Astrocyte (in vitro differentiated cells and primary cell): ENCODE measurements around the gene TMEM81. TPM values are rescaled to one million over a fixed set of nuclear protein-coding genes. Genes with fewer than 3 reads are reported as not detected.

Experiments used
- DNase-seq: peaks from one replicate; pipeline ENCODE4 v3.0.0-alpha.2; 2010; ENCODE audit warnings: low read depth
- FAIRE-seq: peaks from 2 replicates; lab custom pipeline; 2011; peaks lifted over from hg19 to GRCh38; lab: Jason Lieb, UNC
- H2AFZ ChIP-seq: 2 replicates; pipeline ENCODE4 v1.6.0; 2012; ENCODE audit warnings: low read depth, low read length, inconsistent platforms
- H3K27ac ChIP-seq: 2 replicates; pipeline ENCODE4 v1.5.1; 2011; ENCODE audit warnings: low read depth, low read length, inconsistent platforms
- H3K27me3 ChIP-seq: 2 replicates; pipeline ENCODE4 v1.6.0; 2011; ENCODE audit warnings: low read length, inconsistent platforms; ENCODE audit not compliant: insufficient read depth
- H3K36me3 ChIP-seq: 2 replicates; pipeline ENCODE4 v1.5.1; 2011; ENCODE audit warnings: low read length, inconsistent platforms; ENCODE audit not compliant: insufficient read depth
- H3K4me1 ChIP-seq: 2 replicates; pipeline ENCODE4 v1.5.1; 2011; ENCODE audit warnings: low read length, inconsistent platforms; ENCODE audit not compliant: insufficient read depth
- H3K4me2 ChIP-seq: 2 replicates; pipeline ENCODE4 v1.6.0; 2012; ENCODE audit warnings: low read length, inconsistent platforms
- H3K4me3 ChIP-seq: 2 replicates; pipeline ENCODE4 v1.5.1; 2011; ENCODE audit warnings: low read depth, mild to moderate bottlenecking, low read length, inconsistent platforms; ENCODE audit not compliant: insufficient read depth
- H3K79me2 ChIP-seq: 2 replicates; pipeline ENCODE4 v1.6.0; 2012; ENCODE audit warnings: mild to moderate bottlenecking, low read length, inconsistent platforms; ENCODE audit not compliant: insufficient read depth
- H3K9ac ChIP-seq: 2 replicates; pipeline ENCODE4 v1.6.0; 2012; ENCODE audit warnings: mild to moderate bottlenecking, low read length, inconsistent platforms
- H3K9me3 ChIP-seq: 2 replicates; pipeline ENCODE4 v1.5.1; 2012; ENCODE audit warnings: low read depth, mild to moderate bottlenecking, low read length, inconsistent platforms; ENCODE audit not compliant: insufficient read depth
- H4K20me1 ChIP-seq: 2 replicates; pipeline ENCODE4 v1.6.0; 2012; ENCODE audit warnings: low read length, inconsistent platforms; ENCODE audit not compliant: insufficient read depth
- H3K27ac Mint-ChIP-seq: one replicate; pipeline ENCODE4 v1.8.0; 2021; ENCODE audit warnings: mild to moderate bottlenecking, mixed read lengths; ENCODE audit not compliant: unreplicated experiment
- H3K27me3 Mint-ChIP-seq: one replicate; pipeline ENCODE4 v1.8.0; 2021; ENCODE audit warnings: low read depth, mixed read lengths; ENCODE audit not compliant: unreplicated experiment
- H3K36me3 Mint-ChIP-seq: one replicate; pipeline ENCODE4 v1.8.0; 2021; ENCODE audit warnings: low read depth, mixed read lengths; ENCODE audit not compliant: unreplicated experiment
- H3K4me1 Mint-ChIP-seq: one replicate; pipeline ENCODE4 v1.8.0; 2021; ENCODE audit warnings: low read depth, mixed read lengths; ENCODE audit not compliant: unreplicated experiment
- H3K4me3 Mint-ChIP-seq: one replicate; pipeline ENCODE4 v1.8.0; 2021; ENCODE audit warnings: mild to moderate bottlenecking, moderate library complexity, mixed read lengths; ENCODE audit not compliant: unreplicated experiment
- H3K9me3 Mint-ChIP-seq: one replicate; pipeline ENCODE4 v1.8.0; 2021; ENCODE audit warnings: mild to moderate bottlenecking, mixed read lengths; ENCODE audit not compliant: unreplicated experiment
- EZH2 ChIP-seq: IDR thresholded peaks from 2 replicates; pipeline ENCODE4 v1.6.1; 2012; ENCODE audit warnings: mild to moderate bottlenecking, low read length, inconsistent platforms; ENCODE audit not compliant: insufficient read depth
- total RNA-seq: library from RNA; stranded (reverse); gene quantifications from 2 replicates; pipeline ENCODE4 v1.2.1, GENCODE V29; 2021
- TF ChIP-seq, protein P1 (sequence below): IDR thresholded peaks from 2 replicates; pipeline ENCODE4 v1.5.1; 2011; ENCODE audit warnings: low read depth, mild to moderate bottlenecking, inconsistent platforms, low read length, moderate library complexity; ENCODE audit not compliant: insufficient read depth

Gene TMEM81
- total RNA-seq, 1 donor from 2014 or later: 4.8 TPM

DNA sequence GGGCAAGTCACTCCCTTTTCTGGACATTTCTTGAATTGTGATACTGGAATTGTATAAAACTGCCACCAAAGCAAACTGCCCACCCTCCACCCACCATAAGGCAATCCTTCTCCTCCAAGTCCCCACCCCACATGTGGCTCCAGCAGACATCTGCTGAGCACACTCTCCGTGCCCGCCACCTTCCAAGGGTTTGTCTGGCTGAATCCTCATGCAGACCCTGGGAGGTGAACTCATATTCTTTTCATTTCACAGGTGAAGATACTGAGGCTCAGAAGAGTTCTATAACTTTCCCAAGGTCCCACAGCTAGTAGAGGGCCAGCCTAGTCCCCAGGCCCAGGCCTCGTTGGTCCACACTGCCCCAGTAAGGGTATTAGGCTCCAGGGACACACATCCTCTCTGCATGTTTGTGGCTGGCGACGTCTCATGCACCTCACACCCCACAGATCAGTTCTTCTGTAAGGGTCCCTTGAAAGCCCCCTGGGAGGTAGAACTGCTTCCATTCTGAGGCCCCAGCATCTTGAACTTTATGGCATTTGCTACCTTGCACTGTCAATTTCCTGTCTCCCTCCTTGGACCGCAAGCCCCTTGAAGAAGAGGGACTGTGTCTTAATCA, 27.2 kb downstream of the TMEM81 start:
- Mint-ChIP-seq H3K4me3 (no peak overlapping the region), H3K36me3 (no peaks in the 10 kb centered on the region), H3K9me3 (no peaks in the 10 kb centered on the region), H3K27me3 (peaks cover 48% of the 10 kb centered on the region), H3K4me1 (peaks cover 5% of the 10 kb centered on the region), H3K27ac (no peak overlapping the region)
- Histone ChIP-seq H3K27ac (no peak overlapping the region), H3K9me3 (no peaks in the 10 kb centered on the region), H3K4me3 (no peak overlapping the region), H2AFZ (no peak overlapping the region), H3K9ac (no peak overlapping the region), H3K4me1 (no peaks in the 10 kb centered on the region), H4K20me1 (no peaks in the 10 kb centered on the region), H3K4me2 (no peak overlapping the region), H3K27me3 (peaks cover 8% of the 10 kb centered on the region), H3K36me3 (no peaks in the 10 kb centered on the region), H3K79me2 (no peaks in the 10 kb centered on the region)
- DNase-seq (no peak), FAIRE-seq (no peak)
- TF ChIP-seq EZH2: no peak
- TF ChIP-seq, protein P1, sequence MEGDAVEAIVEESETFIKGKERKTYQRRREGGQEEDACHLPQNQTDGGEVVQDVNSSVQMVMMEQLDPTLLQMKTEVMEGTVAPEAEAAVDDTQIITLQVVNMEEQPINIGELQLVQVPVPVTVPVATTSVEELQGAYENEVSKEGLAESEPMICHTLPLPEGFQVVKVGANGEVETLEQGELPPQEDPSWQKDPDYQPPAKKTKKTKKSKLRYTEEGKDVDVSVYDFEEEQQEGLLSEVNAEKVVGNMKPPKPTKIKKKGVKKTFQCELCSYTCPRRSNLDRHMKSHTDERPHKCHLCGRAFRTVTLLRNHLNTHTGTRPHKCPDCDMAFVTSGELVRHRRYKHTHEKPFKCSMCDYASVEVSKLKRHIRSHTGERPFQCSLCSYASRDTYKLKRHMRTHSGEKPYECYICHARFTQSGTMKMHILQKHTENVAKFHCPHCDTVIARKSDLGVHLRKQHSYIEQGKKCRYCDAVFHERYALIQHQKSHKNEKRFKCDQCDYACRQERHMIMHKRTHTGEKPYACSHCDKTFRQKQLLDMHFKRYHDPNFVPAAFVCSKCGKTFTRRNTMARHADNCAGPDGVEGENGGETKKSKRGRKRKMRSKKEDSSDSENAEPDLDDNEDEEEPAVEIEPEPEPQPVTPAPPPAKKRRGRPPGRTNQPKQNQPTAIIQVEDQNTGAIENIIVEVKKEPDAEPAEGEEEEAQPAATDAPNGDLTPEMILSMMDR: no peak

DNA sequence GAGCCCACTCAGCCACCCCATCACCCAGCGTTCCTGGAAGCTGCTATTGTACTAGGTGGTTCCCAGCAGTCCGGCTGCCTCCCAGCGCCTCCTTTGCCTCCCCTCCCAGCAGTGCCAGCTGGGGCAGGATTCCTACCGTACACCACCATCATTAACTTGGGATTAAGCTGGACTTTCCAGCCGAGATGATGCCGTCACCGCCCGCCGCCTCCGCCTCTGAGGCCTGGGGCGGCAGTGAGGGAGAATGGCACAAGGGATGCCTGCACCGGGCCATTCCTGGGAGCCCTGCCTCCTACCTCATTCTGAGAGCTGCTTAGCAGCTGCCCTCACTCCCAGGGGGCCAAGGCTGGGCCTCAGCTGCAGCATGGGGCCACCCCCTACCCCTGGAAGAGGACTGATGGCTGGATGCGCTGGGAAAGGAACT, 28.1 kb downstream of the TMEM81 start:
- FAIRE-seq (no peak), DNase-seq (no peak)
- Histone ChIP-seq H3K9ac (no peak overlapping the region), H4K20me1 (no peaks in the 10 kb centered on the region), H3K4me3 (no peak overlapping the region), H3K4me2 (no peak overlapping the region), H3K36me3 (no peaks in the 10 kb centered on the region), H3K4me1 (no peaks in the 10 kb centered on the region), H3K27ac (no peak overlapping the region), H3K27me3 (peaks cover 8% of the 10 kb centered on the region), H3K9me3 (no peaks in the 10 kb centered on the region), H2AFZ (no peak overlapping the region), H3K79me2 (no peaks in the 10 kb centered on the region)
- no peaks in the 10 kb centered on the region for H3K9me3 Mint-ChIP-seq
- H3K4me1 Mint-ChIP-seq: peaks cover 5% of the 10 kb centered on the region
- peaks cover 53% of the 10 kb centered on the region for H3K27me3 Mint-ChIP-seq
- H3K36me3 Mint-ChIP-seq: no peaks in the 10 kb centered on the region
- TF ChIP-seq, protein P1: no peak
- no peak for TF ChIP-seq EZH2
- H3K4me3 Mint-ChIP-seq: no peak overlapping the region
- H3K27ac Mint-ChIP-seq: no peak overlapping the region

DNA sequence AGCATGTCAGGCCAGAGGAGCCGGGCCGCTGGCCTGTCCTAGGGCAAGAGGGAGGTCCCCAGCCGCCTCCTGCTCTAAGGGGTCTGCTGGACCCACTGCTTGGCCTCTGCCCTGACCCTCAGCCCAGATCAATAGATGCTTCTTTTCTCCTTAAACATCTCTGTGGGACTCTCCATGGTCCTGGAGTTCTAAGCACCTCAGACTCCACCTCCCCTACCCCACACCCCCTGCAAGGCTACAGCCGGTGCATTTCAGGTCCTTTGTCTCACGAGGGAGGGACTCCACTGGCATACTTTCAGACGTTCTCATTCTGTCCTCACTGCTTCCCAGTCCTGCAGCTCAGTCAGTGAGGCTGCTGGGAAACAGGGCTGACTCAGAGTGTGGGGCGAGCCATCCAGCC, 30.2 kb downstream of the TMEM81 start:
- no peak overlapping the region for H3K27ac ChIP-seq
- H3K9me3 ChIP-seq: no peaks in the 10 kb centered on the region
- H2AFZ ChIP-seq: no peak overlapping the region
- no peaks in the 10 kb centered on the region for H3K36me3 ChIP-seq
- TF ChIP-seq, protein P1: no peak
- TF ChIP-seq EZH2: no peak
- no peaks in the 10 kb centered on the region for H3K9me3 Mint-ChIP-seq
- peaks cover 16% of the 10 kb centered on the region for H3K27me3 ChIP-seq
- FAIRE-seq: no peak
- no peaks in the 10 kb centered on the region for H3K36me3 Mint-ChIP-seq
- H3K4me1 Mint-ChIP-seq: peaks cover 5% of the 10 kb centered on the region
- H3K27me3 Mint-ChIP-seq: peaks cover 66% of the 10 kb centered on the region
- no peak overlapping the region for H3K9ac ChIP-seq
- H3K27ac Mint-ChIP-seq: no peak overlapping the region
- H3K79me2 ChIP-seq: no peaks in the 10 kb centered on the region
- no peak overlapping the region for H3K4me3 ChIP-seq
- H3K4me2 ChIP-seq: no peak overlapping the region
- H4K20me1 ChIP-seq: no peaks in the 10 kb centered on the region
- H3K4me3 Mint-ChIP-seq: no peak overlapping the region
- no peaks in the 10 kb centered on the region for H3K4me1 ChIP-seq
- no peak for DNase-seq
